ENCODE measurements around the gene GMCL2.

GMCL2 gene

GRCh38 chr5:178208540-178209227, 21.5 kb upstream of the GMCL2 start:
- DNase-seq (ENCODE audit: low read depth, low spot score), result no peak
- H3K4me3 ChIP-seq (ENCODE audit: low read depth, low read length), result no peak overlapping the region
- in situ Hi-C loops (cut with HindIII; ENCODE audit: low sequenced_read_pairs), result no loop called here
- TF ChIP-seq CTCF (IDR thresholded peaks at IDR 0.05; ENCODE audit: low read depth, low read length), result peak; percentile 18

- no peak for TF ChIP-seq CTCF (IDR thresholded peaks at IDR 0.05; ENCODE audit: low read depth, low read length)
- in situ Hi-C loops (cut with HindIII; ENCODE audit: low sequenced_read_pairs), result no loop called here
- DNase-seq (ENCODE audit: low read depth, low spot score), result no peak
- no peak overlapping the region for H3K4me3 ChIP-seq (ENCODE audit: low read depth, low read length)
Observed at GRCh38 chr5:178207917-178208280, 20.7 kb upstream of the GMCL2 start.

- TF ChIP-seq CTCF (IDR thresholded peaks at IDR 0.05; ENCODE audit: low read depth, low read length), result no peak
- DNase-seq (ENCODE audit: low read depth, low spot score), result peak; percentile 73
- in situ Hi-C loops (cut with HindIII; ENCODE audit: low sequenced_read_pairs), result no loop called here
- H3K4me3 ChIP-seq (ENCODE audit: low read depth, low read length), result no peak overlapping the region
Observed at GRCh38 chr5:178207183-178207916, 20.2 kb upstream of the GMCL2 start.

GRCh38 chr5:178206166-178207101, 19.3 kb upstream of the GMCL2 start:
- H3K4me3 ChIP-seq (ENCODE audit: low read depth, low read length), result peak overlapping the region; percentile 86
- no peak for TF ChIP-seq CTCF (IDR thresholded peaks at IDR 0.05; ENCODE audit: low read depth, low read length)
- in situ Hi-C loops (cut with HindIII; ENCODE audit: low sequenced_read_pairs), result no loop called here
- no peak for DNase-seq (ENCODE audit: low read depth, low spot score)

GRCh38 chr5:178205749-178206047, 18.5 kb upstream of the GMCL2 start:
- in situ Hi-C loops (cut with HindIII; ENCODE audit: low sequenced_read_pairs), result no loop called here
- no peak for TF ChIP-seq CTCF (IDR thresholded peaks at IDR 0.05; ENCODE audit: low read depth, low read length)
- peak overlapping the region; percentile 86 for H3K4me3 ChIP-seq (ENCODE audit: low read depth, low read length)
- no peak for DNase-seq (ENCODE audit: low read depth, low spot score)

DNA sequence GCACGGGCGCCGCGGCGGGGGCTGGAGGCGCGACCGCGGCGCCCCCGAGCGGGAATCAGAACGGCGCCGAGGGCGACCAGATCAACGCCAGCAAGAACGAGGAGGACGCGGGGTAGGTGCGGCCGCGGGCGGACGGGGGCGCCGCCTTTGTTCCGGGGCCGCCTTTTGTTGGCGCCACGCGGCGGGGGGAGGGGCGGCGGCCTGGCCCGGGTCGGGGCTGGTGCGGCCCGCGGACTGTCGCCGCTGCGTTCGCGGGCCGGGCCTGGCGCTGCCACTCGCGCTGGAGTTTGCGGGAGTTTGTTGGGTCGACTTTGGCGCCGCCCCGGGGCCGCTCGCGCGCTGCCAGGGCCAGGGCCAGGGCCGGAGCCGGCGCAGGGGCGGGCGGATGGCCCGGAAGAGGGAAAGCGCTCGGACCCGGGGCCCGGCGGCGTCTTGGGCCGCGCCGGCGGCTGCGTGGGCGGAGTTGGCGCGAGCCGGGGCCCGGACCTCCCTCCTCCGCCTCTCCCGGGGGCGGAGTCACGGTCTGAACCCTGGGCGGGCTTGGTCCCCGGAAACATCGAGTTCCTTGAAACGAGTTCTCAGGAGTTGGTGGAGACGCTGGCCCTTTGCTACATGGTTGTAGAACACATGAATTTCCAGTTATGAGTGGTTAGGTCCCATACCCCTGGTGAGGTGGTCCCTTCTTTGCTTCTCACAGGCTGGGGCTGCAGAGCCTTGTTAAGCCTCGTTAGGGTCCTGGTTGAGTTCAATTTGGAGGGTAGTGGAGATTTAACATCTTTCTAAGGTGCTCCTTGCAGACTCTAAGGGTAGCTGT, 18.0 kb upstream of the GMCL2 start:
- no peak for TF ChIP-seq CTCF (IDR thresholded peaks at IDR 0.05; ENCODE audit: low read depth, low read length)
- in situ Hi-C loops (cut with HindIII; ENCODE audit: low sequenced_read_pairs), result no loop called here
- peak overlapping the region; percentile 86 for H3K4me3 ChIP-seq (ENCODE audit: low read depth, low read length)
- peak; percentile 70 for DNase-seq (ENCODE audit: low read depth, low spot score)

All from astrocyte of the spinal cord (primary cell).